Stomach (tissue), 4 donors: ENCODE measurements around the gene KCNG2.

Source experiments
- CTCF ChIP-seq, 7 experiments: fragments of 450-650 bp in 4 of 7; fragments of 200-600 bp in 3 of 7; sonication (generic) in 3 of 7; IDR thresholded peaks; one replicate each; pipeline ENCODE4 v1.5.1; 2016 to 2019; ENCODE audit warnings: antibody characterized with exemption in 7 of 7, control low read depth in 2 of 7, mild to moderate bottlenecking in 1 of 7
- POLR2A ChIP-seq, 4 donors: fragments of 450-650 bp; IDR thresholded peaks; one replicate each; pipeline ENCODE4 v1.6.1; 2016; ENCODE audit warnings: antibody characterized with exemption in 4 of 4, control low read depth in 2 of 4, mild to moderate bottlenecking in 1 of 4, moderate library complexity in 1 of 4

GRCh38 chr18:79755496-79756142 is 42.1 kb upstream of the KCNG2 start:
- TF ChIP-seq CTCF (IDR thresholded peaks at IDR 0.05) (no peak), POLR2A (IDR thresholded peaks at IDR 0.05) (no peak)
